Adipose tissue (tissue), 3 donors: ENCODE measurements around the gene HS2ST1. TPM values are rescaled to one million over a fixed set of nuclear protein-coding genes. Genes with fewer than 3 reads are reported as not detected.
"Not testable (repeated sequence)": the region's sequence is repeated elsewhere in the genome, so short reads cannot be mapped to it uniquely, and the experiment has no call there.

Experiments used
- H3K27ac ChIP-seq: one replicate; pipeline ENCODE4 v1.5.1; 2013; ENCODE audit warnings: low read depth, low read length
- WGBS, 3 donors: extraction: QIAGEN DNeasy Blood & Tissue Kit; methylation state at CpG; one replicate each; pipeline ENCODE4 v1.1.7; 2013; 5-methylcytosine and 5-hydroxymethylcytosine counted together
- polyA plus RNA-seq, 3 donors: library from polyadenylated mRNA; stranded (reverse); fragments of 200-250 nt; gene quantifications; one replicate each; pipeline ENCODE4 v1.2.3, GENCODE V29; 2013
- donor health status: healthy with polysubstance abuse.
- donor health status: Bipolar disorder and iron deficiency.
- donor health status: healthy.

HS2ST1 gene
- polyA plus RNA-seq, 3 donors = 4.6 to 7.0 (median 4.9) TPM

DNA sequence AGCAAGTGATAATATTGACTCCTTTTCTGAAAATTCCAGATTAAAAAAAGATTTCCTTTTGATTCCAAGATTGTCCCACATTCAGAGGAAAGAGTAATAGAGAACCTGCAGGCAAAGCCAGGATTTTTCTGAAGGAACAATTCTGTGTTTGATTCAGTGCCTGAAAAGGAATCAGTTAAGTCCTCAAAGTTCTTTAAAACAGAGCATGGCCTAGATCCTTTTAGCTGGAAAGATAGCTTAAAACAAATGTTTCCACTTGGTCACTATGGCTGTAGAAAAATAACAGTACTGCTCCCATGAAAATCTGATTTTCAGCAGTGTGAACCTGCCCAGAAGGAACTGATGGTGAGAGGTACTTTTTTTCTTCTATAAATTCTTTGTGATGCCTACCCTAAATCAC lies 41.8 kb downstream of the HS2ST1 start:
- no peak overlapping the region for H3K27ac ChIP-seq

DNA sequence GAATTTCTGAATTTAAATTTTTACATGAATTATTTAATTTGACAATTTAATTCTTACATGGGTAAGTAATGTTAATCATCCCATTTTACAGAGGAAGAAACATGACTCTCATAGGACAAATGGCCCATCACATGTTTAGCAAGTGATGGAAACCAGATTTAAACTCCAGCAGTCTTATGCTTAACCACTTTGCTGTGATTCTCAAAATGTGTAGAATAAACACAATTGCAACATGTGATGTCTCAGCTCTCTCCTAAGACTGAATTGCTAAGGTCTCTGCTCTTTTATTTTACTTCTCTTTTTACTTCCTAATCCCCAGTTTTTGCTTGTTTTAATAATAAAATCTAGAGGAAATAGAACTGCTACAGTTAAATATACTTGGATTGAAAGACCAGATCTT lies 42.8 kb downstream of the HS2ST1 start:
- H3K27ac ChIP-seq = no peak overlapping the region

DNA sequence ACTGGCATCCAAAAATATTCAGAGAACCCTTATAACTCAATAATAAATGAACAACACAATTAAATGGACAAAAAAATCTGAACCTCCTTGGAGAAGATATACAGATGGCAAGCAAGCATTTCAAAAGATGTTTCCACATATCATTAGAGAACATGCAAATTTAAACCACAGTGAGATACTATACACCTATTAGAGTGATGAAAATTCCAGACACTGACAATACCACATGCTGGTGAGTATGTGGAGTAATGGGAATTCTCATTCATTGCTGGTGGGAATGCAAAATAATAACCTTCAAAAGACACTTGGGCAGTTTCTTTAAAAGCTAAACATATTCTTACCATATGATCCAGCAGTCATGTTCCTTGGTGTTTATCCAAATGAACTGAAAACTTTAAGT lies 46.1 kb downstream of the HS2ST1 start:
- H3K27ac ChIP-seq = no peak overlapping the region

DNA sequence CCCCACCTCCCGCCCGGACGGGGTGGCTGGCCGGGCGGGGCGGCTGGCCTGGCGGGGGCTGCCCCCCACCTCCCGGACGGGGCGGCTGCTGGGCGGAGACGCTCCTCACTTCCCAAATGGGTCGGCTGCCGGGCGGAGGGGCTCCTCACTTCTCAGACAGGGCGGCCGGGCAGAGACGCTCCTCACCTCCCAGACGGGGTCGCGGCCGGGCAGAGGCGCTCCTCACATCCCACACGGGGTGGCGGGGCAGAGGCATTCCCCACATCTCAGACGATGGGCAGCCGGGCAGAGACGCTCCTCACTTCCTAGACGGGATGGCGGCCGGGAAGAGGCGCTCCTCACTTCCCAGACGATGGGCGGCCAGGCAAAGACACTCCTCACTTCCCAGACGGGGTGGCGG lies 49.4 kb downstream of the HS2ST1 start:
- 85 to 94% (median 94%) methylated on average over 15 to 36 of the region's 36 CpGs for WGBS, 3 donors
- not testable (repeated sequence) for H3K27ac ChIP-seq

DNA sequence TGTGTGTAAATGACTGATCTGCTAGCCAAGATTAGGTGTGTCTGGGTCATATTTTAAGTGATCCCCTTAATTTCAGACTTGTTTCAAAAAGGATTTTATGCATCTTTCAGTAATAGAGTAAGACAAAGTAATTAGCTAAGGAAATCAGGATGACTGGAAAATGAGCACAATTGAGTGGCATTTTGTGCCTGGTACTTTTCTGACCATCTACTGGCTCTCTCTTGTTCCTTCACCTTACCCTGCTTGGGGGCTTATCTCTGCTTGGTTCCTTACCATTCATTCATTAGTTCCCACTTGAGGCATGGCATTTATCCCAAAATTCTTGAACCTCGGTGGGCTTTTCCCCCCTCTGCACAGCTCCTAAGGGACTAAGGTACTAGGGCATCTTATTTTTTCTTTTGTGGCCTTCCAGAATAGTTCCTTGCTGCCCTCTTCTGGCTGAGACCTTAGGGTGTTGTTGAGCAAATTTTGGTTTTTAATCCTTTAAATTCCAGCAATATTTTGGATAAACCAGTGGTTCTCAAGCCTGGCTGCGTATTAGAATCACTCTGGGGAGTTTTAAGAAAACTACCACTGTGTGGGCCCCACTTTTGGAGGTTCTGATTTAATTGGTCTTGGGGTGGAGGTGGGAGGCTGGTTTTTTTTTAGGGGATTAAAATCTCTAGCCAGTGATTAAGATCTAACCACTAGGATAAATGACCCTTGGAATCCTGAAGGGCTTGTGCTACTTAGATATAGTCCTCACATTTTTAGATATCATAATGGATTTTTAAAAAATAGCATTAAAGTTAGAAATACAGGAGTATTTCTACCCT lies 50.8 kb downstream of the HS2ST1 start:
- WGBS, 3 donors = 35 to 42% (median 38%) methylated on average over 2 of the region's 2 CpGs
- H3K27ac ChIP-seq = no peak overlapping the region

DNA sequence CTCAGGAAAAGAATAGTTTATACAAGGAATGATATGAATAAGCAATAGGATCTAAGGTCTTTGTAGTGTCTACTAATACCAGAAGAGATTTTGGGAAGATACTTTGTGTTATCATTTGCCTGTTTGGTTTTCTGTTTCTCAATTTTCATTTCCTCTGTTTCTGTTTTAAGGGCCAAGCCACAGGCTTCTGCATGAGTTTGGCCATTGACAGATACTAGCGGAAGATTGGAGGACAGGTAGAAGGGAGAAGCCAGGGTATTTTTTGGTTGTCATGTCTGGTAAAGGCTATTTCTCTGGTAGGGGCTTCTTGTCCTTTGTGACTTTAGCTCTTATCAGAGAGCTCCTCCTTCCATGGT lies 51.4 kb downstream of the HS2ST1 start:
- 72 to 96% (median 76%) methylated on average over 1 of the region's 1 CpG for WGBS, 3 donors
- H3K27ac ChIP-seq = no peak overlapping the region

DNA sequence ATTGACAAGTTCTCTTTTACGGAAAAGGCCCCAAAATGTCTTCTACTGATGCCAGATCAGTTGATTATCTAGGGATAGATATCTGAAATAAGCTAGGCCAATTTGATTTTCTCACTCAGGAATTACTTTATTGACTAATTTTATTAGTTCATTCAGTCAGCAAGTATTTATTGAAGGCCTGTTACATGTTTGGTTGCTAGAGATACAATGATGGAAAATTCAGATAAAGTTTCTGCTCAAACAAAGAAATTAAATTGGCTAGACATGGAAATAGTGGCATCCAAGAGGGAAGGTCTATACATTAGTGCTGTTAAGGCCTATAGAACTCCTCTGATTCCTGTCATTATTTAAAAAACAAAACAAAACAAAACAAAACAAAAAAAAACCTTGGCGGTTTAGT lies 56.5 kb downstream of the HS2ST1 start:
- H3K27ac ChIP-seq = no peak overlapping the region
- 50 to 78% (median 50%) methylated on average over 2 of the region's 2 CpGs for WGBS, 3 donors

DNA sequence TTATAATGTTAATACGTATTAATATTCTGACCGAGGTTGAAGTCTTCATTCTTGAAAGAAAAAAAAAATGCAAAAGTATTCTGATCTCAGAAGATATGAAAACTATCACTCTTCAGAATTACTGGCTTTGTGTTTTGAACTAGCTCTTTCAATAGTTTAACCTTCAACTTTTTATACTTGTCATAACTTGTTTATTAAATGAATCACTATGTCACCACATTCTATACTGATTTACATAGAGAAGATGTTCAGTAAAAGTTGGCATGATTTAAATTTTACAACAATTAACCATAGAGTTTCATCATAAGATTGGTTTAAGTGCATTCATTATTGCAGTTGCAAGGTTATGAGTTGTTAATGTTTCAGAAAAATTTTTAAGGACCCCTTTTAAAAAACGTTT lies 57.3 kb downstream of the HS2ST1 start:
- H3K27ac ChIP-seq = no peak overlapping the region
- WGBS, 3 donors = 64 to 77% (median 72%) methylated on average over 3 of the region's 3 CpGs

DNA sequence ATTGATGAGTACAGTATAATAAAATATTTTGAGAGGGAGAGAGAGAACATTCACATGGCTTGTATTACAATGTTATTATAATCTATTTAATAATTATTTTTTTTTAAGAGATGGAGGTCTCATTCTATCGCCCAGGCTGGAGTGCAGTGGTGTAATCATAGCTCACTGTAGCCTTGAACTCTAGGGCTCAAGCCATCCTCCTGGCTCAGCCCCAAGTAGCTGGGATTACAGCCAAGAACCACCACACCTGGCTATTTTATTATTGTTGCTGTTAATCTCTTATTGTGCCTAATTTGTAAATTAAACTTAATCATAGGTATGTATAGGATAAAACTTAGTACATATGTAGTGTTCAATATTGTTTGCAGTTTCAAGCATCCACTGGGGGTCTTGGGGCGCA lies 57.8 kb downstream of the HS2ST1 start:
- no peak overlapping the region for H3K27ac ChIP-seq
- WGBS, 3 donors = 68 to 87% (median 83%) methylated on average over 2 of the region's 2 CpGs

DNA sequence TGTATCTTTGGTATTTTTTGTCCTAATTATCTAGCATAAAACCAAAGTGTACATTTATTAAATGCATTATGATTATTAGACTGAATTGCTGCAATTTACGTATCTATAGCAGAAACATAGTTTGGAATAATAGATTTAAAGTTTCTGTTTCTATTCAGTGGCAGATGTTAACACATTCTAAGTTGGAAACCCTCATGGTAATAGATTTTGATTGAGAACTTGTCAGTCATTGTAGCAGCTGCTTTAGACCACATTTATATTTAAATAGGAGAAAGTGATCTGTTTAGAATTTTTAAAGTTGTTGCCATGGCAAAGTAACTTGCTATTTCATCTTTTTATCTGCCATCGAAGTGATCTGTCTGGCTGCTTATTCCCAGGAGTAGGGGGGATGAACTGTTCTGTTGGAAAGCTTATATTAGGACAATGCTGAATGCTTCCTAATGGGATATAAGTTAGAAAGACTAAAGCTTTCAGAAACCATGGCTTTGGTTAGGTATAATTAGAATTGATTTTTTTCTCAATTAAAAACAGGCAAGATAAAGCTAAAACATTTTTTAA lies 61.6 kb downstream of the HS2ST1 start:
- WGBS, 3 donors = 51 to 70% (median 56%) methylated on average over 2 of the region's 2 CpGs
- H3K27ac ChIP-seq = no peak overlapping the region

DNA sequence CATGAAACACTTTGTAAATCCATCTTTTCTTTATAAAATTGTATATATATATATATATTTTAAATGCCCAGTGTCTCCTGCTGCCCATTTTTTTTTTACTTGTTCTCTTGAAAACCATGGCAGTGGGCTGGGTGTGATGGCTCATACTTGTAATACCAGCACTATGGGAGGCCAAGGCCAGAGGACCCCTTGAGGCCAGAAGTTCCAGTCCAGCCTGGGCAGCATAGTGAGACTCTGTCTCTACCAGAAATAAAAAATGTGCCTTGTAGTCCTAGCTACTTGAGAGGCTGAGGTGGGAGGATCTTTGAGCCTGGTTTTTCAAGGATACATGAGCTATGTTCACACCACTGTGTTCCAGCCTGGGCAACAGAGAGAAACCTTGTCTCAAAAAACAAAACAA lies 62.2 kb downstream of the HS2ST1 start:
- H3K27ac ChIP-seq = no peak overlapping the region

DNA sequence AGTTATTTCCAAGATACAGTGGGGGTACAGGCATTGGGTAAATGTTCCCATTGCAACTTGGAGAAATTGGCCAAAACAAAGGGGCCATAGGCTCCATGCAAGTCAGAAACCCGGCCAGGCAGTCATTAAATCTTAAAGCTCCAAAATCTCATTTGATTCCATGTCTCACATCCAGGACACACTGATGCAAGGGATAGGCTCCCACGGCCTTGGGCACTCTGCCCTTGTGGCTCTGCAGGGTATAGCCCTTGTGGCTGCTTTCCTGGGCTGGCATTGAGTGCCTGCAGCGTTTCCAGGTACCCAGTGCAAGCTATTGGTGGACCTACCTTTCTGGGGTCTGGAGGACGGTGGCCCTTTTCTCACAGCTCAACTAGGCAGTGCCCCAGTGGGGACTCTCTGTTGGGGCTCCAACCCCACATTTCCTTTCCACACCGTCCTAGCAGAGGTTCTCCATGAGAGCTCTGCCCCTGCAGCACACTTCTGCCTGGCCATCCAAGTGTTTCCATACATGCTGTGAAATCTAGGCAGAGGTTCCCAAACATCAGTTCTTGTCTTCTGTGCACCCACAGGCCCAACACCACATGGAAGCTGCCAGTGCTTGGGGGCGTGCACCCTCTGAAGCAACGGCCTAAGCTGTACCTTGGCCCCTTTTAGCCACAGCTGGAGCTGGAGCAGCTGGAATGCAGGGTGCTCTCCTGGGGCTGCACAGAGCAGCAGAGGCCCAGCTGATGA lies 67.2 kb downstream of the HS2ST1 start:
- 87 to 92% (median 91%) methylated on average over 7 of the region's 7 CpGs for WGBS, 3 donors
- H3K27ac ChIP-seq = no peak overlapping the region

DNA sequence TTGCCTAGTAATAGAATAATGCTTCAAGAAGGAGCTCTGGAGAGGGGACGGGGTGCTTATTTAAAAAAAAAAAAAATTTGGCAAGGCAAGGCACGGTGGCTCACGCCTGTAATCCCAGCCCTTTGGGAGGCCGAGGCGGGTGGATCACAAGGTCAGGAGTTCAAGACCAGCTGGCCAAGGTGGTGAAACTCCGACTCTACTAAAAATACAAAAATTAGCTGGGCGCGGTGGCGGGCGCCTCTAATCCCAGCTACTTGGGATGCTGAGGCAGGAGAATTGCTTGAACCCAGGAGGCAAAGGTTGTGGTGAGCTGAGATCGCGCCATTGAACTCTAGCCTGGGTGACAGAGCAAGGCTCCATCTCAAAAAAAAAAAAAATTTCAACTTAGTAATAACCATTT lies 69.2 kb downstream of the HS2ST1 start:
- not testable (repeated sequence) for H3K27ac ChIP-seq
- WGBS, 3 donors = 97 to 99% (median 98%) methylated on average over 12 of the region's 12 CpGs

DNA sequence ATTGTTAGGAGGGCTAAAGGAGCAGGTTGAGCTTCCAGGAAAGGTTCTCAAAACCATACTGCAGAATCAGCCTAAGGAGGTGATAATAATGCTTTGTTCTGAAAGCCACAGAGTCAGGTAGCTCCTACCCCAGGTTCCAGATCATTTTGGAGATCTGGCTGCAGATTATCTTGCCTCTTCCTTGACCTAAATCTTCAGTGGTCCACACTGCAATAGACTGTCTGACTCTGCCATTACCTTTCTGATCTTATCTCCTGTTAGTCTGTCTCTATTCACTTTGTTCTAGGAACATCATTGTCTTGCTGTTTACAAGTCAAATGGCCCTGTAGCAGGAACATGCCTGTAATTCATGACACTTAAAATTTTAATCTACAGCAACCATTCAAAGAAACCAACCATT lies 73.0 kb downstream of the HS2ST1 start:
- no peak overlapping the region for H3K27ac ChIP-seq

DNA sequence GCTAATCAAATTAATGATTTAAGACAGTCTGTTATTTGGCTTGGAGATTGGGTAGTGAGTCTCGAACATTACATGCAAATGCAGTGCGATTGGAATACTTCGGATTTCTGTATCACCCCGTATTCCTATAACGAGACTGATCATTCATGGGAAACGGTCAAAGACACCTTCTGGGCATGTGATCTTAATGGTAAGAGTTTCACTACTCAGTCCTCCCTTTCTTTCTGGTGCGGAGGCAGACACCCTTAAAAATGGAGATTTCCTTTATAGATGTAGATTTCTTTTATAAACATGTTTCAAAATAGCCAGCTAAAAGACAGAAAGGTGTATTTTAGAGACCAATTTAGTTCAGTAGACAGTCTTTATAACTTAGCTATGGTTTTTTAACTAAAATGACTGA lies 74.4 kb downstream of the HS2ST1 start:
- no peak overlapping the region for H3K27ac ChIP-seq
- 96 to 99% (median 97%) methylated on average over 7 of the region's 7 CpGs for WGBS, 3 donors

DNA sequence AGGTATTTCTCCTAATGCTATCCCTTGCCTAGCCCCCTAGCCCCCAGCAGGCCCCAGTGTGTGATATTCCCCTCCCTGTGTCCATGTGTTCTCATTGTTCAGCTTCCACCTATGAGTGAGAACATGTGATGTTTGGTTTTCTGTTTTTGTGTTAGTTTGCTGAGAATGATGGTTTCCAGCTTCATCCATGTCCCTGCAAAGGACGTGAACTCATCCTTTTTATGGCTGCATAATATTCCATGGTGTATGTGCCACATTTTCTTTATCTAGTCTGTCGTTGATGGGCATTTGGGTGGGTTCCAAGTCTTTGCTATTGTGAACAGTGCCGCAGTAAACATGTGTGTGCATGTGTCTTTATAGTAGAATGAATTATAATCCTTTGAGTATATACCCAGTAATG lies 75.3 kb downstream of the HS2ST1 start:
- WGBS, 3 donors = 57 to 68% (median 64%) methylated on average over 3 of the region's 3 CpGs

DNA sequence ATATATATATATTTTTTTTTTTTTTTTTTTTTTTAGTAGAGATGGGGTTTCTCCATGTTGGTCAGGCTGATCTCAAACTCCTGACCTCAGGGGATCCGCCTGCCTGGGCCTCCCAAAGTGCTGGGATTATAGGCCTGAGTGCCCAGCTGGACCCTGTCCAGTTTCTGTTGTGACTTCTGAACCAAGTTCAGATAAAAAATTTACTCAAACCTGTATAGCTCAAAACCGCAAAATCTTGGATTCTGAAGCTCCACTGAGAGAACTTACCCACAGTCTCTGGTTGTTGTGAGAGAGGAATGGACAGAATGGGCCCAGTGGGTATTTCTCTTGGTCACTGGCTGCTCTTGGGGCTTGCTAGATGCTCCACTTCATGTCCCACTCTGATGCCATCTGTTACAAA lies 76.4 kb downstream of the HS2ST1 start:
- no peak overlapping the region for H3K27ac ChIP-seq
- 89 to 95% (median 89%) methylated on average over 2 of the region's 2 CpGs for WGBS, 3 donors

More for the DNA sequence above, 75.3 kb downstream of the HS2ST1 start:
- H3K27ac ChIP-seq = not testable (repeated sequence)

DNA sequence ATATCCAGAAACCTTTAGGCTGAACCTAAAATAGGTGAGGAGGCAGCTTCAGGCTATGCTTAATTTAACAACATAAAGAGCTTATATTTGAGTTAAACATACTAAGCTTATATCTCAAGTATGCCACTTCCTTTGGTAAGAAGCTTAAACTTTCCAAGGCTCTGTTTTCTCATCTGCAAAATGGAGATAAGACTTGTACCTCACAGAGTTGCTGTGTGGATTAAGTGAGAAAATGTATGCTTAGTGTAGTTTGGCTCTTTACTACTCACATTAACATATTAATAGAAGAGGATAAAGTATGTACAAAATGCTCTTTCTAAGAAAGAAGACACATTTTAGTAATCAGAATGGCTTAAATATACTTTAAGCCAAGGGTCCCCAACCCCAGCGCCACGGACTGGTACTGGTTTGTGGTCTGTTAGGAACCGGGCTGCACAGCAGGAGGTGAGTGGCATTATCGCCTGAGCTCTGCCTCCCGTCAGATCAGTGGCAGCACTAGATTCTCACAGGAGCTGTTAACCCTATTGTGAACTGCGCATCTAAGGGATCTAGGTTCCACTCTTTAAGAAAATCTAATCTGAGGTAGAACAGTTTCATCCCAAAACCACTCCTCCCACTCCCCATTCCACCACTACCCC lies 77.2 kb downstream of the HS2ST1 start:
- 90 to 94% (median 92%) methylated on average over 6 of the region's 6 CpGs for WGBS, 3 donors
- no peak overlapping the region for H3K27ac ChIP-seq

DNA sequence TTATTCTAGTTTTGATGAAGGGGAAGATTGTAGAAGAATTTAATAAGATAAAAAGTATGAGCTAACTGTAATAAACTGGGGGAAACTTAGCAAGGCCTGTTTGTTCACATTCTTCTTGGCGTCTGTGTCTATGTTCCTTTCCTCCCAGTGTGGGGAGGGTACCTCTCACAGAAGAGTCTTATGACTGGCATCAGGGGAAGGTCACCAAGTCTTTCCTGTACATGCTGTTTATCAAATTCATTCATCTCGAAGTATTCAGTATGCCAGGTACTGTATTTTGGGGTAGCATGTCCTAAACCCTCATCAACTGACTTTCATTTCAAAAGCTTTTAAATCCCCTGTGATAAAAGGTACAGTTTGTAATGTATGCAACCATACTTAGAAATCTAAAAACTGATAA lies 78.4 kb downstream of the HS2ST1 start:
- H3K27ac ChIP-seq = no peak overlapping the region
- 70 to 81% (median 80%) methylated on average over 2 of the region's 2 CpGs for WGBS, 3 donors
